D721Med (cell line): ENCODE measurements around the gene RBM7.
A peak's percentile ranks its signal among the peaks of the same experiment; 100 is the strongest.

Source experiments
- DNase-seq: peaks from one replicate; pipeline ENCODE4 v3.0.0; 2011; ENCODE audit warnings: low spot score; ENCODE audit not compliant: insufficient read length
- FAIRE-seq: peaks from 2 replicates; lab custom pipeline; 2011; peaks lifted over from hg19 to GRCh38; lab: Jason Lieb, UNC
- CTCF ChIP-seq: IDR thresholded peaks from 2 replicates; pipeline ENCODE4 v1.5.1; 2012; ENCODE audit warnings: mild to moderate bottlenecking, control low read depth; ENCODE audit not compliant: insufficient read depth; ENCODE audit errors: missing control alignments

Gene RBM7

DNA sequence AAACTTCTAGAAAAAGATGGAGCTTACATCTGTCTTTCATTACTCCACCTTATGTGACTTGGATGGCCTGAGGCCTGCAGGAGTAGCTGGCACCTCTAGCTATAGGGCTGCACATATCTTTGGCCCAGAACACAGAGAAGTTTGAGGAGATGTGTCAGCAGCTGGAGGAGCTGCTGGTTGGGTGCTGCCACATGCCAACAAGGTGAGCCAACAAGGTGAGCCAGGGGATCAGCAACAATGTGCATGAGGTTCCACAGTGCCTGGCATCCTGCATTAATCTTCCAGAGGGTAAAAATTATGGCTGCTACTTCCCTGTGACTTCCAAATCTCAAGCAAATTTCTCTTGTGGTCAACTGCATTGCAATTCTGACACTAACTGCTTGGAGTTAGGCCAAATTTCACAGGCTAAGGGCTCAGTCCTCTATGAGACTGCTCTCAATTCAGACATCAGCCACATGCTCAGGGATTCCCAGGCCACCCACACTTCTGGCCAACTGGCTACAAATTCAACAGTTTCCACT lies 16.0 kb downstream of the RBM7 start:
- FAIRE-seq (no peak), DNase-seq (no peak)
- no peak for TF ChIP-seq CTCF

- DNase-seq (no peak), FAIRE-seq (no peak)
- TF ChIP-seq CTCF: no peak
Measured at GRCh38 chr11:114426280-114426679, 25.8 kb downstream of the RBM7 start.

DNA sequence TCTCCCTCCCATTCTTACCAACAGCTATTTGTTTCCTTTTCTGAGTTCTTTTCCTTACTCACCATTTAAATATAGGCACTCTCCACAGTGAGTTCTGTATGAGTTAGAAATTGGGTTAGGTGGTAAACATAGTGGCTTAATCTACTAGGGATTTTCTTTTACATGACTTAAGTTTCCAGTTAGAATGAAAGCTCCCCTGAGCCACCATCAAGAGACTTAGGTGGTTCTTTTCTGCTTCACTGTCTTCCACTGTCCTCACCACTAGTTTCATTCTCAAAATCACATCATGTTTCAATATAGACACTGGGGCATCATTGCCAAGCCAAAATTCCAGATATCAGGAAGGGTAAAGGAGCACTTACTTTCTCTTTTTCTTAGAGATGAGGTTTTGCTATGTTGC lies 29.8 kb downstream of the RBM7 start:
- TF ChIP-seq CTCF: no peak
- FAIRE-seq (no peak), DNase-seq (no peak)

DNA sequence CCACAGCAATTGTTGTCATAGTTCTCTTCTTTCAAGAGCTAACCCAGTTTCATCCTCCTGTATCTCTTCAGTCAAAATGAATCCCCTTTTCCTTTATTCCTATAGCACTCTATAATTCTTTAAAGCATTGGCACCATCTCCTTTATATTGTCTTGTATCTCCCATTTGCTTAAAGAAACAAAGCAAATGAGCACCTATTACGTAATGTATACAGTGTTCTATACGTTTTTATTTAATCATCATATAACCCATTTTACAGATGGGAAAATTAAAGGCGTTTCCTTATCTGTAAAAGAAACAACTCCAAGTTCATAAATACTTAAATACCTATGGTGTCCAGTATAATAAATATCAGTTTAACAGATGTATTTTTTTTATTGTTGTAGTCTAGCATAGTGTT lies 32.4 kb downstream of the RBM7 start:
- DNase-seq: no peak
- TF ChIP-seq CTCF: no peak
- FAIRE-seq: no peak

DNA sequence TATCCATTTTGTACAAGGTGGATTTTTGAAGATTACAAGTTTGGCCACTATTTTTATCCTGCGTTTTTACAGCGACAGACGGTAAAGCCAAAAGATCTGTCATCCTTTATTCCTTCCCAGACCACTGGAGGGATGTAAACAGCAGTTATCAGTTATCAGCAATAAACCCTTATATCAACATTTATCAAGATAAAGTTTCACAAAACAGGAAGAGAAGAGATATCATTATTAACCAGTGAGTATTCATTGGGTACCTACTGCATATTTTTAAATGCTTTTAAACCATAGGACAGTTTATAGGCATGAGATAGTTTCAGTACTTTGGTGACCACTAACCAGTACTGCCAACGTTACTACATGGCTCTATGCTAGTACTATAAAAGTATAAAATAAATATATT lies 32.9 kb downstream of the RBM7 start:
- FAIRE-seq (no peak), DNase-seq (no peak)
- no peak for TF ChIP-seq CTCF

GRCh38 chr11:114438303-114438702 lies 37.8 kb downstream of the RBM7 start:
- no peak for DNase-seq
- FAIRE-seq: no peak
- TF ChIP-seq CTCF: no peak

DNA sequence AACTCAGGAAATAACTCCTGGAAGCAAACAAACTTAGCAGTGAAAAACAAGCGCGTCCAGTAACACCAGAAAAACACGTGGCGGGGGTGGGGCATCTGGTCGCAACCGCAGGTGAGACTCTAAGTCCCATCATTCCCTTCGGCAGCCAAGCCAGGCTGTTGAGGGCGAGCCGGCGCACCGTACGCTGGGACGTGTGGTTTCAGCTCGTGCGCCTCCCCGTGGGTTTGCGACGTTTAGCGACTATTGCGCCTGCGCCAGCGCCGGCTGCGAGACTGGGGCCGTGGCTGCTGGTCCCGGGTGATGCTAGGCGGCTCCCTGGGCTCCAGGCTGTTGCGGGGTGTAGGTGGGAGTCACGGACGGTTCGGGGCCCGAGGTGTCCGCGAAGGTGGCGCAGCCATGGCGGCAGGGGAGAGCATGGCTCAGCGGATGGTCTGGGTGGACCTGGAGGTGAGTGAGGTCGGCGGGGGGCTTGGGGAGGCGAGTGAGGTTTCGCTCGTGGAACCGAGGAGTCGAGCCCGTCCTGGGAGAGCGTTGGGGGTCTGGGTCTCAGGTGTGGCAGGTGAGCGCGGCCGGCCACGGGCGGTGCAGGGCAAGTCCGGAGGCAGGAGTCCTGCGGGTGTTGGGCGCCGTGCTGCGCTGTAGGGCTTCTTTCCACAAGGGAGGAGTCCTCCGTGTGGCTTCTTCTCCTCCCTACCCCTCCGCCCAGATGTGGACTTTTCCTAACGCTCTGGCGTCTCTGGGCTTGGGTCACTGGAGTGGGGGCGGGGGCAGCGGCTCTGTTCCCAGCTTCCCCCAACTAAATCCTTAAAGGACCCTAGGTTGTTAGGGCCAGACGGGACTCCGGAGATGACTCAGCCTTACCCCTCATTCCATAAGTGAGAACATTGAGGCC lies 39.0 kb downstream of the RBM7 start, which contains the start of gene REXO2:
Gene REXO2 (plus strand): TSS at position 239 of the 892 bp plus-strand sequence. CDS start 62 bp downstream, at position 301.
- DNase-seq (peak; percentile 70), FAIRE-seq (no peak)
- peak; percentile 13 for TF ChIP-seq CTCF
